Vagina (tissue), 1 donor: Measurements from ENCODE around the gene BTNL8. TPM values are rescaled to one million over a fixed set of nuclear protein-coding genes. Genes with fewer than 3 reads are reported as not detected.

Experiments
- small RNA-seq: library from RNA; depleted of rRNA; stranded (forward); fragments of <200 nt; gene quantifications from one replicate; pipeline ENCODE3, GENCODE V24; 2016
- total RNA-seq: library from RNA; depleted of rRNA; stranded (reverse); fragments of >200 nt; gene quantifications from one replicate; pipeline ENCODE4 v1.2.3, GENCODE V29; 2016

Gene BTNL8
- total RNA-seq, 1 donor from 2014 or later = not detected

Small RNA genes within 50 kb of the gene (small RNA-seq; reads per million reads assigned to genes)
- gene RF00019 (not detected), gene RPS29P12 (not detected)

Other genes starting within 250 kb of the BTNL8 start
- 20.9 TPM for gene FLT4, start 249.6 kb upstream of the BTNL8 start, total RNA-seq
- not detected for gene OR2Y1, start 159.1 kb upstream of the BTNL8 start, total RNA-seq
- gene MGAT1, start 96.4 kb upstream of the BTNL8 start, total RNA-seq = 152 TPM
- gene ZFP62, start 37.9 kb upstream of the BTNL8 start, total RNA-seq = 22.3 TPM
- not detected for gene BTNL3, start 89.7 kb downstream of the BTNL8 start, total RNA-seq
- gene BTNL9, start 141.1 kb downstream of the BTNL8 start, total RNA-seq = 34.1 TPM
- gene OR2V1, start 232.0 kb downstream of the BTNL8 start, total RNA-seq = not detected
- not detected for gene OR2V2, start 248.4 kb downstream of the BTNL8 start, total RNA-seq